SK-N-SH (cell line): ENCODE data around the gene FGD1. TPM values are rescaled to one million over a fixed set of nuclear protein-coding genes. Genes with fewer than 3 reads are reported as not detected.
A peak's percentile ranks its signal among the peaks of the same experiment; 100 is the strongest.

Experiments used
- CTCF ChIA-PET: fragments of 300-600, 350-600 bp; formaldehyde crosslinking; extraction: SDS; loops from one replicate; lab custom pipeline; 2021; lab: Yijun Ruan, JAX
- POLR2A ChIA-PET: fragments of 350-600 bp; sonication (Branson Sonifier 250); formaldehyde crosslinking; extraction: SDS; loops from one replicate; lab custom pipeline; 2020; ENCODE audit warnings: antibody characterized with exemption, inconsistent platforms; lab: Yijun Ruan, JAX
- DNase-seq: peaks from one replicate; pipeline ENCODE4 v3.0.0; 2012
- H2AFZ ChIP-seq: fragments of 200-600 bp; sonication (generic); 2 replicates; pipeline ENCODE4 v1.8.1; 2016; ENCODE audit warnings: antibody characterized with exemption, mild to moderate bottlenecking, low read depth
- H3F3A ChIP-seq: fragments of 200-600 bp; sonication (generic); replicated peaks from 2 replicates; pipeline ENCODE3; 2016; ENCODE audit warnings: antibody characterized with exemption, mild to moderate bottlenecking; ENCODE audit not compliant: insufficient read depth
- H3K27ac ChIP-seq, 2 experiments: fragments of 200-500 bp in 1 of 2; fragments of 200-600 bp in 1 of 2; sonication (Bioruptor generic) in 1 of 2; sonication (generic), shearing (Covaris generic) in 1 of 2; 2 replicates each; pipeline versions ENCODE4 v1.5.1 to v1.6.1; 2014 to 2016; ENCODE audit warnings: low read depth in 2 of 2, inconsistent platforms in 1 of 2, low read length in 1 of 2, mild to moderate bottlenecking in 1 of 2, mixed read lengths in 1 of 2
- H3K27me3 ChIP-seq: fragments of 200-600 bp; sonication (generic), shearing (Covaris generic); 2 replicates; pipeline ENCODE4 v1.6.1; 2016; ENCODE audit warnings: mixed run types; ENCODE audit not compliant: insufficient read depth
- H3K36me3 ChIP-seq, 2 experiments: fragments of 200-500 bp in 1 of 2; fragments of 200-600 bp in 1 of 2; sonication (Bioruptor generic) in 1 of 2; sonication (generic) in 1 of 2; replicated peaks in 1 of 2; 2 replicates each; pipeline versions ENCODE3 to v1.5.1; 2014 to 2016; ENCODE audit warnings: low read length in 1 of 2, mild to moderate bottlenecking in 1 of 2; ENCODE audit not compliant: insufficient read depth in 2 of 2, control insufficient read depth in 1 of 2
- H3K4me1 ChIP-seq, 2 experiments: fragments of 200-500 bp in 1 of 2; fragments of 200-600 bp in 1 of 2; sonication (Bioruptor generic) in 1 of 2; sonication (generic), shearing (Covaris generic) in 1 of 2; 2 replicates each; pipeline versions ENCODE4 v1.5.1 to v1.6.1; 2014 to 2016; ENCODE audit warnings: low read depth in 1 of 2, low read length in 1 of 2, mixed run types in 1 of 2; ENCODE audit not compliant: insufficient read depth in 2 of 2, control insufficient read depth in 1 of 2
- H3K4me2 ChIP-seq: fragments of 200-600 bp; sonication (generic), shearing (Covaris generic); 2 replicates; pipeline ENCODE4 v1.6.1; 2017; ENCODE audit warnings: mixed run types
- H3K4me3 ChIP-seq, 2 experiments: fragments of 200-500 bp in 1 of 2; fragments of 200-600 bp in 1 of 2; sonication (Bioruptor generic) in 1 of 2; sonication (generic), shearing (Covaris generic) in 1 of 2; 2 replicates each; pipeline versions ENCODE4 v1.5.1 to v1.8.1; 2014 to 2016; ENCODE audit warnings: low read depth in 2 of 2, inconsistent platforms in 1 of 2, low read length in 1 of 2, mild to moderate bottlenecking in 1 of 2, mixed read lengths in 1 of 2, moderate library complexity in 1 of 2
- H3K79me2 ChIP-seq: fragments of 200-600 bp; sonication (generic); 2 replicates; pipeline ENCODE4 v1.8.1; 2017; ENCODE audit warnings: mild to moderate bottlenecking; ENCODE audit not compliant: insufficient read depth
- H3K9ac ChIP-seq: fragments of 200-600 bp; sonication (generic); 2 replicates; pipeline ENCODE4 v1.6.1; 2017; ENCODE audit warnings: mixed run types
- H3K9me2 ChIP-seq: fragments of 200-600 bp; sonication (generic); 2 replicates; pipeline ENCODE4 v1.6.1; 2017; ENCODE audit warnings: mixed run types
- H3K9me3 ChIP-seq: fragments of 200-600 bp; sonication (generic); 2 replicates; pipeline ENCODE4 v1.6.1; 2017; ENCODE audit warnings: mixed run types, mild to moderate bottlenecking, moderate library complexity
- H4K20me1 ChIP-seq: fragments of 200-600 bp; sonication (generic); 2 replicates; pipeline ENCODE4 v1.6.1; 2017; ENCODE audit warnings: mild to moderate bottlenecking, mixed run types; ENCODE audit not compliant: insufficient read depth
- CHD2 ChIP-seq: fragments of 150-350 bp; IDR thresholded peaks from 2 replicates; pipeline ENCODE4 v1.6.1; 2018; ENCODE audit warnings: low read length; ENCODE audit not compliant: partially characterized antibody
- SIN3A ChIP-seq: IDR thresholded peaks from 2 replicates; pipeline ENCODE4 v1.6.1; 2012; ENCODE audit warnings: low read depth, mild to moderate bottlenecking, low read length, moderate library complexity, borderline replicate concordance
- TCF12 ChIP-seq: IDR thresholded peaks from 2 replicates; pipeline ENCODE4 v1.4.0; 2012
- WGBS: methylation state at CpG from one replicate; pipeline ENCODE4 v1.1.6; 2017; ENCODE audit warnings: low lambda C conversion rate; 5-methylcytosine and 5-hydroxymethylcytosine counted together
- polyA plus RNA-seq, 3 experiments: library from polyadenylated mRNA; depleted of rRNA; stranded (reverse); fragments of >200 nt; gene quantifications; 2 replicates each; pipeline ENCODE4 v1.2.3, GENCODE V29; 2012
- TF ChIP-seq, protein P1 (sequence below): IDR thresholded peaks from 2 replicates; pipeline ENCODE4; 2012

FGD1 gene
- polyA plus RNA-seq, 1 of the 3 experiments (the other 2 are of a cell fraction), result 6.3 TPM

- Histone ChIP-seq H3F3A (no peaks in the 10 kb centered on the region), H3K4me1 (peaks cover 0 to 33% of the 10 kb centered on the region in 2 experiments; a peak in 1 of 4 replicates), H3K9me3 (no peaks in the 10 kb centered on the region), H3K9me2 (no peaks in the 10 kb centered on the region), H3K4me2 (0 out of 2 replicates have a peak overlapping the region, but pooled peaks have one; percentile 12), H2AFZ (no peak overlapping the region), H3K27me3 (no peaks in the 10 kb centered on the region; the same call in 1 of the 2 replicates), H4K20me1 (no peaks in the 10 kb centered on the region), H3K36me3 (no peaks in the 10 kb centered on the region), H3K79me2 (peaks cover 21% of the 10 kb centered on the region), H3K9ac (no peak overlapping the region), H3K4me3 (no peak overlapping the region), H3K27ac (peak overlapping the region; percentile 41 to 80; a peak in 3 of 4 replicates)
- peak; percentile 63 for DNase-seq
- TF ChIP-seq SIN3A (no peak), CHD2 (peak; percentile 44)
- WGBS, result 35% methylated on average over 14 of the region's 21 CpGs
- POLR2A ChIA-PET, result interaction anchor here (0.7 kb wide), 1 partner anchor 1060 kb away, joined by 4 read pairs; the partner anchor contains the start of genes RIBC1 and SMC1A
- CTCF ChIA-PET, result no interaction called here
These were observed 13.0 kb downstream of the FGD1 start for GRCh38 chrX:54482839-54483593.

- H3K79me2 ChIP-seq, result peaks cover 9% of the 10 kb centered on the region; the same call in 1 of the 2 replicates
- peaks cover 0 to 27% of the 10 kb centered on the region in 2 experiments; a peak in 1 of 4 replicates for H3K4me1 ChIP-seq
- H3K4me3 ChIP-seq, result no peak overlapping the region
- 28% methylated on average over 9 of the region's 9 CpGs for WGBS
- no peaks in the 10 kb centered on the region for H3K9me2 ChIP-seq
- DNase-seq, result no peak
- no peak overlapping the region for H2AFZ ChIP-seq
- ChIA-PET POLR2A (interaction anchor here (0.8 kb wide), 1 partner anchor 52 kb away, joined by 3 read pairs; no protein-coding TSS in a partner anchor), CTCF (no interaction called here)
- no peak overlapping the region for H3K9ac ChIP-seq
- H3K27ac ChIP-seq, result no peak overlapping the region
- no peaks in the 10 kb centered on the region for H3K9me3 ChIP-seq
- H3K36me3 ChIP-seq, result no peaks in the 10 kb centered on the region
- no peak for TF ChIP-seq TCF12
- H3F3A ChIP-seq, result no peaks in the 10 kb centered on the region
- H3K4me2 ChIP-seq, result no peak overlapping the region
- no peaks in the 10 kb centered on the region for H4K20me1 ChIP-seq
- peaks cover 14% of the 10 kb centered on the region; the same call in 1 of the 2 replicates for H3K27me3 ChIP-seq
These were observed 16.6 kb downstream of the FGD1 start for GRCh38 chrX:54479136-54480111.

- no peak overlapping the region for H3K4me2 ChIP-seq
- no peak overlapping the region for H3K9ac ChIP-seq
- peaks cover 0 to 4% of the 10 kb centered on the region in 2 experiments for H3K36me3 ChIP-seq
- no peak overlapping the region for H2AFZ ChIP-seq
- no peak overlapping the region for H3K4me3 ChIP-seq
- ChIA-PET CTCF (no interaction called here), POLR2A (no interaction called here)
- no peaks in the 10 kb centered on the region for H4K20me1 ChIP-seq
- no peaks in the 10 kb centered on the region; the same call in 1 of the 2 replicates for H3K79me2 ChIP-seq
- H3K9me3 ChIP-seq, result no peaks in the 10 kb centered on the region
- peaks cover 0 to 2% of the 10 kb centered on the region in 2 experiments; a peak in 1 of 4 replicates for H3K4me1 ChIP-seq
- no peak overlapping the region for H3K27ac ChIP-seq
- H3K9me2 ChIP-seq, result no peaks in the 10 kb centered on the region
- no peaks in the 10 kb centered on the region for H3F3A ChIP-seq
- TF ChIP-seq, protein P1, sequence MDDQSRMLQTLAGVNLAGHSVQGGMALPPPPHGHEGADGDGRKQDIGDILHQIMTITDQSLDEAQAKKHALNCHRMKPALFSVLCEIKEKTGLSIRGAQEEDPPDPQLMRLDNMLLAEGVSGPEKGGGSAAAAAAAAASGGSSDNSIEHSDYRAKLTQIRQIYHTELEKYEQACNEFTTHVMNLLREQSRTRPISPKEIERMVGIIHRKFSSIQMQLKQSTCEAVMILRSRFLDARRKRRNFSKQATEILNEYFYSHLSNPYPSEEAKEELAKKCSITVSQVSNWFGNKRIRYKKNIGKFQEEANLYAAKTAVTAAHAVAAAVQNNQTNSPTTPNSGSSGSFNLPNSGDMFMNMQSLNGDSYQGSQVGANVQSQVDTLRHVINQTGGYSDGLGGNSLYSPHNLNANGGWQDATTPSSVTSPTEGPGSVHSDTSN, result no peak
- peaks cover 14% of the 10 kb centered on the region; the same call in 1 of the 2 replicates for H3K27me3 ChIP-seq
- DNase-seq, result no peak
- WGBS, result 60% methylated on average over 9 of the region's 10 CpGs
These were observed 21.8 kb downstream of the FGD1 start for GRCh38 chrX:54473993-54474859.
